Endothelial cell of umbilical vein (primary cell): Measurements from ENCODE around the gene NUP62. TPM values are rescaled to one million over a fixed set of nuclear protein-coding genes. Genes with fewer than 3 reads are reported as not detected.

Source experiments
- BruUV-seq: library from RNA; stranded (reverse); fragments of 400-500 nt; replicated peaks from 2 replicates; lab custom pipeline; 2021; lab: Mats Ljungman, UMichigan
- CTCF ChIA-PET: fragments of 300-600, 350-600 bp; sonication (Branson Sonifier 250); formaldehyde crosslinking; loops from one replicate; lab custom pipeline; 2021; ENCODE audit warnings: antibody characterized with exemption, inconsistent platforms; lab: Charles Lee
- POLR2A ChIA-PET: fragments of 300-600, 350-600 bp; sonication (Branson Sonifier 250); formaldehyde crosslinking; loops from one replicate; lab custom pipeline; 2021; ENCODE audit warnings: antibody characterized with exemption, inconsistent platforms; lab: Charles Lee
- DNase-seq: peaks from one replicate; pipeline ENCODE4 v3.0.0-alpha.2; 2011; ENCODE audit warnings: low read depth, low spot score
- FAIRE-seq: peaks from 2 replicates; lab custom pipeline; 2011; peaks lifted over from hg19 to GRCh38; lab: Jason Lieb, UNC
- H2AFZ ChIP-seq: 2 replicates; pipeline ENCODE4 v1.6.0; 2012; ENCODE audit warnings: low read depth, low read length, control low read depth, inconsistent platforms
- H3K27ac ChIP-seq: 2 replicates; pipeline ENCODE4 v1.5.1; 2011; ENCODE audit warnings: low read depth, mild to moderate bottlenecking, control low read depth, low read length, moderate library complexity; ENCODE audit not compliant: insufficient read depth
- H3K27me3 ChIP-seq, 2 experiments: 2 replicates each; pipeline versions ENCODE4 v1.6.0 to v1.6.1; 2011; ENCODE audit warnings: low read length in 2 of 2, mixed read lengths in 1 of 2; ENCODE audit not compliant: control insufficient read depth in 2 of 2, insufficient read depth in 2 of 2
- H3K36me3 ChIP-seq, 2 experiments: 2 replicates in 1 of 2; 3 replicates in 1 of 2; pipeline ENCODE4 v1.5.1; 2011; ENCODE audit warnings: low read length in 2 of 2, mild to moderate bottlenecking in 1 of 2, moderate library complexity in 1 of 2; ENCODE audit not compliant: control insufficient read depth in 2 of 2, insufficient read depth in 2 of 2; ENCODE audit errors: extremely low read depth in 1 of 2
- H3K4me1 ChIP-seq: 3 replicates; pipeline ENCODE4 v1.5.1; 2011; ENCODE audit warnings: mild to moderate bottlenecking, low read length; ENCODE audit not compliant: control insufficient read depth, insufficient read depth; ENCODE audit errors: extremely low read depth
- H3K4me2 ChIP-seq: 2 replicates; pipeline ENCODE4 v1.6.1; 2011; ENCODE audit warnings: low read length, control low read depth, mixed read lengths; ENCODE audit not compliant: insufficient read depth
- H3K4me3 ChIP-seq, 3 experiments: fragments of 200-600 bp in 1 of 3; sonication (generic), shearing (Covaris generic) in 1 of 3; replicated peaks in 1 of 3; 2 replicates each; pipeline ENCODE4 v1.5.1; 2011 to 2016; ENCODE audit warnings: control low read depth in 3 of 3, low read length in 3 of 3, mild to moderate bottlenecking in 2 of 3, inconsistent platforms in 1 of 3, low read depth in 1 of 3, moderate library complexity in 1 of 3; ENCODE audit not compliant: insufficient read depth in 1 of 3
- H3K79me2 ChIP-seq: 2 replicates; pipeline ENCODE4 v1.6.0; 2012; ENCODE audit warnings: low read length, inconsistent platforms; ENCODE audit not compliant: control insufficient read depth, insufficient read depth
- H3K9ac ChIP-seq: replicated peaks from 2 replicates; pipeline ENCODE3; 2011; ENCODE audit warnings: low read length, control low read depth; ENCODE audit not compliant: insufficient read depth; ENCODE audit errors: extremely low read depth
- H3K9me1 ChIP-seq: replicated peaks from 3 replicates; pipeline ENCODE4 v1.6.0; 2011; ENCODE audit warnings: mild to moderate bottlenecking, low read length; ENCODE audit not compliant: control insufficient read depth, insufficient read depth; ENCODE audit errors: extremely low read depth
- H3K9me3 ChIP-seq: replicated peaks from 2 replicates; pipeline ENCODE4 v1.5.1; 2012; ENCODE audit warnings: low read length, inconsistent platforms; ENCODE audit not compliant: control insufficient read depth, insufficient read depth
- H4K20me1 ChIP-seq: replicated peaks from 2 replicates; pipeline ENCODE3; 2011; ENCODE audit warnings: mild to moderate bottlenecking, low read length; ENCODE audit not compliant: control insufficient read depth, insufficient read depth; ENCODE audit errors: extremely low read depth
- EZH2 ChIP-seq: IDR thresholded peaks from 2 replicates; pipeline ENCODE4 v1.6.1; 2012; ENCODE audit warnings: borderline replicate concordance, low read depth, mild to moderate bottlenecking, moderate library complexity, low read length, inconsistent platforms; ENCODE audit not compliant: severe bottlenecking
- FOS ChIP-seq: IDR thresholded peaks from 2 replicates; pipeline ENCODE4 v1.6.1; 2011; ENCODE audit warnings: mild to moderate bottlenecking, low read length, moderate library complexity, borderline replicate concordance; ENCODE audit not compliant: insufficient read depth
- GATA2 ChIP-seq: IDR thresholded peaks from 2 replicates; pipeline ENCODE4 v1.7.0; 2011; ENCODE audit warnings: low read depth, mild to moderate bottlenecking, moderate library complexity, mixed read lengths, low read length; ENCODE audit not compliant: insufficient read length, insufficient read depth
- JUN ChIP-seq: IDR thresholded peaks from 2 replicates; pipeline ENCODE4 v1.6.1; 2011; ENCODE audit warnings: borderline replicate concordance, low read depth; ENCODE audit not compliant: insufficient read length, insufficient read depth
- MYC ChIP-seq: IDR thresholded peaks from one replicate; pipeline ENCODE4 v1.6.1; 2011; ENCODE audit warnings: mild to moderate bottlenecking, low read depth, low read length
- POLR2A ChIP-seq: IDR thresholded peaks from 2 replicates; pipeline ENCODE4 v1.6.1; 2012; ENCODE audit warnings: low read depth, mild to moderate bottlenecking, control low read depth, low read length
- POLR2AphosphoS5 ChIP-seq: IDR thresholded peaks from 2 replicates; pipeline ENCODE4 v1.6.1; 2012; ENCODE audit warnings: low read depth, mild to moderate bottlenecking, control low read depth, low read length, moderate library complexity; ENCODE audit not compliant: insufficient read depth
- dilution Hi-C: fragments of 300-500 bp; cut with MboI; formaldehyde crosslinking; loops from one replicate; pipeline ENCODE4 v1.15.0; 2019; ENCODE audit warnings: low sequenced_read_pairs; ENCODE audit not compliant: extremely low pct_ligation_motif_present
- intact Hi-C: fragments of 100-400 bp; cut with micrococcal nuclease; formaldehyde crosslinking; loops from one replicate; pipeline ENCODE4 v1.10.0; 2022
- polyA plus RNA-seq, 4 experiments: library from polyadenylated mRNA; depleted of rRNA in 3 of 4; stranded (reverse) in 3 of 4; unstranded in 1 of 4; fragments of >200 nt; gene quantifications; 2 replicates each; pipeline versions ENCODE4 v1.2.1 to v1.2.3, GENCODE V29; 2011 to 2012; ENCODE audit warnings: missing spikeins in 1 of 4
- total RNA-seq: library from RNA; stranded (reverse); gene quantifications from 2 replicates; pipeline ENCODE4 v1.2.3, GENCODE V29; 2021
- TF ChIP-seq, protein P1 (sequence below), 2 donors: IDR thresholded peaks; 1 replicate in 1 of 2; 2 replicates in 1 of 2; pipeline ENCODE4 v1.5.1; 2011; ENCODE audit warnings: low read length in 2 of 2, mild to moderate bottlenecking in 2 of 2, moderate library complexity in 2 of 2, control low read depth in 1 of 2, inconsistent platforms in 1 of 2, low read depth in 1 of 2; ENCODE audit not compliant: insufficient read depth in 1 of 2; ENCODE audit errors: extremely low read depth in 1 of 2
- TF ChIP-seq, protein P2 (sequence below): IDR thresholded peaks from 2 replicates; pipeline ENCODE4 v1.6.1; 2011; ENCODE audit not compliant: insufficient read depth, insufficient read length

The NUP62 gene
- total and polyA plus RNA-seq, 2 donors (not counting 3 experiments of a cell fraction or from before 2014, with no cell fraction given) = 32.0 to 93.7 TPM

DNA sequence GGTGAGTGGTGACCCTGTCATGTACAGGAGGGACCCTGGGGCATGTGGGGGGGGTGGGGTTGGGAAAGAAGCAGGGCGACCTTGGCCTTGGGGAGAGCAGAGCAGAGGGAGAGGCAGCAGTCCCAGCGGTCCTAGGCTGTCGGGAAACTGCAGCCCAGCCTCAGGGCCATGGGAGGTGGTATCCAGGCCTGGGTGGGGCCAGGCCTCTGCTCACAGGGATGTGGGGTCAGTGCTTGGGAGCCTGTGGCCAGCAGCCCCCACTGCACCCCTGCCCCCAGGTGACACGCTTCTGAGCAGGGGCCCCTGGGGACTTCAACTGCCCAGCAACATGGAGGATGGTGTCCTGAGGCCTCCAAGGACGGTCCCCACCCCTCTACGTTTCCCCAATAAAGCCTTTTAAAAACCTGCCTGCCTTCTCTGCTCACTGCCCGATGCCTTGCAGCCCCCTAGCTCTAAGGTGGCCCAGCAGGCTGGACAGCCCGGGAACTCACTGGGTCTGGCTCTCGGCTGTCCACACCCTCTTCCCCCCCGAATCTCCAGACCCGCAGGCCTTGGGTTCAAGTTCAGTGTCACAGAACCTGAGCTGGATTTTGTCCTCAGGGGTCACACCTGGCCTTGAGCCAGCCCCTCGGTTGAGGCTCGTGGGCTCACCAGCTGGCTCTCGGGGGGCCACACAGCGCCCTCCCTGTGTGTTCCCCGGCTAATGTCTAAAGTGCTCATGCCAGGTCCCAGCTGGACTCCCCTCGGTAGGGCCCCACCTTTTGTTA is 68.8 kb downstream of the NUP62 start:
- BruUV-seq = no TSS peak
- H3K9ac ChIP-seq = no peak overlapping the region
- intact Hi-C loops = no loop called here

DNA sequence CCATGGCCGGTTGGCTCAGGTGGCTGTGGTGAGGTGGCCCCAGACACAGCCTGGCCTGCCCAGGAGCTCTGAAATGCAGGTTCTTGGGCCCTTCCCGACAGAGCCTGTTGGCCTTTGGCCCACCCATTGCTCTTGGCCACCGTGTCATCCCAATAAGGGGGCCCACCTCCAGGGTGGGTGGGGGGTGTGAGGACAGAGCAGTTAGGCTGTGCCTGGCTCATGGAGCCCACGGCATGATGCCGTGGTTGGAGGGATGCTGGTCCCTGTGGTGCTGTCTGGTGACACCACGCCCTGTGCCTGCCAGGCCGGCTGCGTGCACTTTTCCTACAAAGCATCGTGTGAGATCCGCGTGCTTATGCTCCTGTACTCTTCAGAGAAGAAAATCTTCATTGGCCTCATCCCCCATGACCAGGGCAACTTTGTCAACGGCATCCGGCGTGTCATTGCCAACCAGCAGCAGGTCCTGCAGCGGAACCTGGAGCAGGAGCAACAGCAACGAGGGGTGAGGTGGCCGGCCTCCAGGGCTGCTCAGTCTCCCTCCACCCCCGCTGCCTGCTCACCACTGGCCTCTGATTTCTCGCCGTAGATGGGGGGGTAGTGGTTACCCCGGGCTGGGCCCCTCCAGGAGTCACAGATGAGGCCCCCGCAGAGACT is 69.5 kb downstream of the NUP62 start:
- no peak overlapping the region for H3K9ac ChIP-seq
- dilution Hi-C loops (no loop called here), intact Hi-C loops (no loop called here)
- POLR2A ChIA-PET = interaction anchor here (1.3 kb wide), 1 partner anchor 10 kb away, joined by 4 read pairs; no protein-coding TSS in a partner anchor
- H3K4me3 ChIP-seq = no peak overlapping the region
- peaks cover 11% of the 10 kb centered on the region for H3K79me2 ChIP-seq
- peaks cover 15 to 63% of the 10 kb centered on the region in 2 experiments for H3K36me3 ChIP-seq
- no peaks in the 10 kb centered on the region for H3K27me3 ChIP-seq
- BruUV-seq = TSS peak; percentile 29
- no peaks in the 10 kb centered on the region for H3K9me1 ChIP-seq
- CTCF ChIA-PET = interaction anchor here (0.6 to 1.4 kb wide), 3 partner anchors 10 to 164 kb away, joined by 3 to 5 read pairs (median 3); no protein-coding TSS in a partner anchor
- H4K20me1 ChIP-seq = no peaks in the 10 kb centered on the region
- TF ChIP-seq GATA2 (no peak), POLR2A (no peak), JUN (no peak), EZH2 (no peak), MYC (no peak), FOS (no peak), POLR2AphosphoS5 (no peak)
- TF ChIP-seq, protein P1, sequence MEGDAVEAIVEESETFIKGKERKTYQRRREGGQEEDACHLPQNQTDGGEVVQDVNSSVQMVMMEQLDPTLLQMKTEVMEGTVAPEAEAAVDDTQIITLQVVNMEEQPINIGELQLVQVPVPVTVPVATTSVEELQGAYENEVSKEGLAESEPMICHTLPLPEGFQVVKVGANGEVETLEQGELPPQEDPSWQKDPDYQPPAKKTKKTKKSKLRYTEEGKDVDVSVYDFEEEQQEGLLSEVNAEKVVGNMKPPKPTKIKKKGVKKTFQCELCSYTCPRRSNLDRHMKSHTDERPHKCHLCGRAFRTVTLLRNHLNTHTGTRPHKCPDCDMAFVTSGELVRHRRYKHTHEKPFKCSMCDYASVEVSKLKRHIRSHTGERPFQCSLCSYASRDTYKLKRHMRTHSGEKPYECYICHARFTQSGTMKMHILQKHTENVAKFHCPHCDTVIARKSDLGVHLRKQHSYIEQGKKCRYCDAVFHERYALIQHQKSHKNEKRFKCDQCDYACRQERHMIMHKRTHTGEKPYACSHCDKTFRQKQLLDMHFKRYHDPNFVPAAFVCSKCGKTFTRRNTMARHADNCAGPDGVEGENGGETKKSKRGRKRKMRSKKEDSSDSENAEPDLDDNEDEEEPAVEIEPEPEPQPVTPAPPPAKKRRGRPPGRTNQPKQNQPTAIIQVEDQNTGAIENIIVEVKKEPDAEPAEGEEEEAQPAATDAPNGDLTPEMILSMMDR (IDR thresholded peaks at IDR 0.05; ENCODE audit: extremely low read depth in 1 of 2, insufficient read depth in 1 of 2, low read depth in 1 of 2, low read length in 2 of 2) = no peak
- TF ChIP-seq, protein P2, sequence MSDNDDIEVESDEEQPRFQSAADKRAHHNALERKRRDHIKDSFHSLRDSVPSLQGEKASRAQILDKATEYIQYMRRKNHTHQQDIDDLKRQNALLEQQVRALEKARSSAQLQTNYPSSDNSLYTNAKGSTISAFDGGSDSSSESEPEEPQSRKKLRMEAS = no peak
- H3K9me3 ChIP-seq = no peaks in the 10 kb centered on the region
- DNase-seq (no peak), FAIRE-seq (no peak)
- no peak overlapping the region for H2AFZ ChIP-seq
- peaks cover 9% of the 10 kb centered on the region for H3K4me1 ChIP-seq
- no peak overlapping the region for H3K4me2 ChIP-seq
- peak overlapping the region; percentile 58 for H3K27ac ChIP-seq

More for the DNA sequence above, 68.8 kb downstream of the NUP62 start:
- H3K4me1 ChIP-seq = peaks cover 9% of the 10 kb centered on the region
- no peaks in the 10 kb centered on the region for H3K27me3 ChIP-seq
- TF ChIP-seq FOS = no peak
- TF ChIP-seq POLR2AphosphoS5 = peak; percentile 7
- ChIA-PET POLR2A (no interaction called here), CTCF (no interaction called here)
- H3K9me3 ChIP-seq = no peaks in the 10 kb centered on the region
- no peak overlapping the region for H3K4me2 ChIP-seq
- FAIRE-seq (no peak), DNase-seq (no peak)
- no peak overlapping the region for H3K4me3 ChIP-seq
- H3K9me1 ChIP-seq = no peaks in the 10 kb centered on the region
- H3K36me3 ChIP-seq = peaks cover 15 to 60% of the 10 kb centered on the region in 2 experiments
- H3K27ac ChIP-seq = no peak overlapping the region
- no peak overlapping the region for H2AFZ ChIP-seq
- dilution Hi-C loops = no loop called here
- H4K20me1 ChIP-seq = no peaks in the 10 kb centered on the region
- peaks cover 15% of the 10 kb centered on the region for H3K79me2 ChIP-seq
